ENCODE data around the gene MLPH.

Gene MLPH

GRCh38 chr2:237529452-237530402 lies 42.7 kb downstream of the MLPH start:
- no peaks in the 10 kb centered on the region for H3K27me3 ChIP-seq (ENCODE audit: insufficient read depth, poor library complexity, severe bottlenecking)
- no peak overlapping the region for H3K27ac ChIP-seq (replicated peaks)
- DNase-seq (ENCODE audit: low read depth in 1 of 2, low spot score in 1 of 2) = no peak
- no peak for TF ChIP-seq POLR2AphosphoS5 (IDR thresholded peaks at IDR 0.05; ENCODE audit: low read depth)
- TF ChIP-seq SPI1 (IDR thresholded peaks at IDR 0.05; ENCODE audit: borderline replicate concordance, low read depth) = peak; percentile 61; the same call in 1 of the 2 replicates
- no peak overlapping the region for H3K4me3 ChIP-seq (replicated peaks; ENCODE audit: insufficient read depth, low read length)

DNA sequence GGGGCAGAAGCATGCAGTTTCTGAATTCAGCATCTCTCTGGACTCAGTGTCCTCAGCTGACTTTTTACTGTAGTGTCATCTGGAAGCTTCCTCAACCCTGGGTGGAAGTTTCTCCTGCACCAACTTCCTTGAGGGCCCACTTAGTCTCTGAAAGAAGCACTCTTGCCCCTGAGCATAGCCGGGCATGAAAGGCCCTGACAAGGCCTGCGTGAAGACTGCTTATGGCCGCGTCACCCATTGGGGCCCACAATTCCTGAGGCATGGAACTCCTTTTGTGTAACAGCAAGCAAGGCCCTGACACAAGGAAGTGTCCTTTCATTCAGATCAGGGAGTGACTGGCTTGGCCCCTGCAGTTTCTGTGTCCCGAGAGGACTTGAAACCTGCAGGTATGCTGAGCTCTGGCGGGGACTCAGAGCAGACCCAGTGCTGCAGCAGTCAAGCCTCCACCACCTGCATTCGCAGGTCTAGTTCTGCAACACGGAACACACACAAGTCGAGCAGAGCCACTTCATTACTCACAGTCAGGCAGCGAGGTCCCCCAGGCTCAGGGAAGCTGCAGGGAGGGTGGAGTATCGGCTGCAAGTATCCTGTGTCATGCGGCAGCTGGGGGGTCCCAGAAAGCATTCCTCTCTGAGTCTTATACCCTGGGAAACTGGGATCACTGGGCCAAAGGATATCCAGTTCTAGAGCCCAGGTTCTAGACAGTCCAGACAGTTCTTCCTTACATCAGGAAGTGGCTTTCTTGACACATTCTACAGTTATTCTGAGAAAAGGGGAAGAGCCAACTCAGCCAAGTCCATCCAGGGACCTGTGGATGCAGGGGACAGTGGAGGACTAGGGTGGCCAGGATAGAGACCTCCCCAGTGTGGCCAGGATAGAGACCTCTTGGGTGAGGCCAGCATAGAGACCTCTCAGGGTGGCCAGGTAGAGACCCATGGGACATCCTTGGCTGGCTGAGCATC lies 43.7 kb downstream of the MLPH start:
- no peak for DNase-seq (ENCODE audit: low read depth in 1 of 2, low spot score in 1 of 2)
- H3K27me3 ChIP-seq (ENCODE audit: insufficient read depth, poor library complexity, severe bottlenecking) = no peaks in the 10 kb centered on the region
- TF ChIP-seq GABPA (IDR thresholded peaks at IDR 0.05; ENCODE audit: low read depth) = no peak
- TF ChIP-seq SPI1 (IDR thresholded peaks at IDR 0.05; ENCODE audit: borderline replicate concordance, low read depth) = peak; percentile 64; the same call in 1 of the 2 replicates
- no peak for TF ChIP-seq POLR2AphosphoS5 (IDR thresholded peaks at IDR 0.05; ENCODE audit: low read depth)
- no peak for TF ChIP-seq CTCF (IDR thresholded peaks at IDR 0.05; ENCODE audit: insufficient read depth, low read length)

DNA sequence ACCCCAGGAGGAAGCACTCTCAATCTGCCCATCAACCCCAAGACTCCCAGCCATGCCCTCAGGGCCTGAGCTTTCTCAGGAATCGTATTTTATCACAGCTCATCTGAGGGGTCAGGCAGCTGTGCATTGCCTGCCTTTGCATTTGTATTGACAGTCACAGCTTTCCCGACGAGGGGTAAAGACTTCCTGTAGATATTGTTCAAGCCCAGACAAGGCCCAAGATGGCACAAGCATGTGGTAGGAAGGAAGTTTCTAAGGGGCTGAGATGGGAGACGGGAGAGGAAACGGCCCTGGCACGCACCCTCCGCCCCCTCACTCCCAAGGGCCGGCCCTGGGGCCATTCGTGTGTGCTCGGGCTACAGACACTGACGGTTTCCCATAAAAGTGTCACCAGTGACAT lies 45.1 kb downstream of the MLPH start:
- H3K4me3 ChIP-seq (replicated peaks; ENCODE audit: insufficient read depth, low read length) = no peak overlapping the region
- H3K27ac ChIP-seq (replicated peaks) = no peak overlapping the region
- no peak for TF ChIP-seq GABPA (IDR thresholded peaks at IDR 0.05; ENCODE audit: low read depth)
- TF ChIP-seq SPI1 (IDR thresholded peaks at IDR 0.05; ENCODE audit: borderline replicate concordance, low read depth) = no peak
- no peak for TF ChIP-seq POLR2AphosphoS5 (IDR thresholded peaks at IDR 0.05; ENCODE audit: low read depth)
- no peak for TF ChIP-seq CTCF (IDR thresholded peaks at IDR 0.05; ENCODE audit: insufficient read depth, low read length)
- TF ChIP-seq REST (IDR thresholded peaks at IDR 0.05; ENCODE audit: insufficient replicate concordance, low read depth) = no peak
- DNase-seq (ENCODE audit: low read depth in 1 of 2, low spot score in 1 of 2) = no peak
- H3K27me3 ChIP-seq (ENCODE audit: insufficient read depth, poor library complexity, severe bottlenecking) = no peaks in the 10 kb centered on the region

More for the DNA sequence above, 43.7 kb downstream of the MLPH start:
- no peak overlapping the region for H3K27ac ChIP-seq (replicated peaks)
- no peak overlapping the region for H3K4me3 ChIP-seq (replicated peaks; ENCODE audit: insufficient read depth, low read length)

- Histone ChIP-seq H3K4me3 (replicated peaks; ENCODE audit: insufficient read depth, low read length) (no peak overlapping the region), H3K27ac (replicated peaks) (no peak overlapping the region), H3K27me3 (ENCODE audit: insufficient read depth, poor library complexity, severe bottlenecking) (no peaks in the 10 kb centered on the region)
- no peak for DNase-seq (ENCODE audit: low read depth in 1 of 2, low spot score in 1 of 2)
- TF ChIP-seq SPI1 (IDR thresholded peaks at IDR 0.05; ENCODE audit: borderline replicate concordance, low read depth) (no peak), POLR2AphosphoS5 (IDR thresholded peaks at IDR 0.05; ENCODE audit: low read depth) (no peak), GABPA (IDR thresholded peaks at IDR 0.05; ENCODE audit: low read depth) (no peak), CTCF (IDR thresholded peaks at IDR 0.05; ENCODE audit: insufficient read depth, low read length) (no peak), REST (IDR thresholded peaks at IDR 0.05; ENCODE audit: insufficient replicate concordance, low read depth) (no peak)
Observed at GRCh38 chr2:237533668-237534161, 46.7 kb downstream of the MLPH start.

Measured in HL-60 (cell line).